LNCAP (cell line): ENCODE measurements around the gene LACRT.
A peak's percentile ranks its signal among the peaks of the same experiment; 100 is the strongest.

Experiments
- CTCF ChIP-seq: fragments of 450-650 bp; IDR thresholded peaks from 2 replicates; pipeline ENCODE4 v1.5.1; 2017; ENCODE audit warnings: mild to moderate bottlenecking

LACRT gene

GRCh38 chr12:54629925-54630324 lies 4.8 kb downstream of the LACRT start:
- no peak for TF ChIP-seq CTCF

GRCh38 chr12:54628186-54628846 lies 6.4 kb downstream of the LACRT start:
- TF ChIP-seq CTCF: no peak

- no peak for TF ChIP-seq CTCF
Measured at GRCh38 chr12:54627304-54627703, 7.4 kb downstream of the LACRT start.

GRCh38 chr12:54625598-54625997 lies 9.1 kb downstream of the LACRT start:
- TF ChIP-seq CTCF: no peak

GRCh38 chr12:54624315-54625279 lies 10.1 kb downstream of the LACRT start:
- no peak for TF ChIP-seq CTCF

GRCh38 chr12:54622463-54623183 lies 12.1 kb downstream of the LACRT start:
- peak; percentile 49; the same call in 1 of the 2 replicates for TF ChIP-seq CTCF

GRCh38 chr12:54616933-54617680 lies 17.6 kb downstream of the LACRT start:
- TF ChIP-seq CTCF: no peak
